GM12892 (cell line): ENCODE measurements around the gene TNS3.

Experiments used
- DNase-seq: peaks from one replicate; pipeline ENCODE4 v3.0.0; 2011; ENCODE audit not compliant: insufficient read length
- FAIRE-seq: peaks from 2 replicates; lab custom pipeline; 2011; peaks lifted over from hg19 to GRCh38; lab: Jason Lieb, UNC
- POLR2A ChIP-seq: IDR thresholded peaks from 2 replicates; pipeline ENCODE4 v1.6.1; 2011; ENCODE audit warnings: low read depth, low read length, control low read depth
- POLR2AphosphoS5 ChIP-seq: IDR thresholded peaks from 2 replicates; pipeline ENCODE4 v1.6.1; 2011; ENCODE audit warnings: low read depth, low read length, control low read depth
- TAF1 ChIP-seq: IDR thresholded peaks from 2 replicates; pipeline ENCODE4 v1.6.1; 2011; ENCODE audit warnings: low read depth, mild to moderate bottlenecking, control low read depth, low read length, borderline replicate concordance

Gene TNS3

GRCh38 chr7:47394216-47394615 lies 187.7 kb downstream of the TNS3 start:
- TF ChIP-seq TAF1 (no peak), POLR2AphosphoS5 (no peak), POLR2A (no peak)
- DNase-seq (no peak), FAIRE-seq (no peak)

GRCh38 chr7:47393406-47393805 lies 188.5 kb downstream of the TNS3 start:
- TF ChIP-seq POLR2AphosphoS5 (no peak), TAF1 (no peak), POLR2A (no peak)
- FAIRE-seq (no peak), DNase-seq (no peak)

- DNase-seq (no peak), FAIRE-seq (no peak)
- TF ChIP-seq POLR2A (no peak), TAF1 (no peak)
Measured at GRCh38 chr7:47392241-47392759, 189.6 kb downstream of the TNS3 start.

GRCh38 chr7:47391726-47392125 lies 190.2 kb downstream of the TNS3 start:
- TF ChIP-seq TAF1 (no peak), POLR2AphosphoS5 (no peak), POLR2A (no peak)
- FAIRE-seq (no peak), DNase-seq (no peak)

GRCh38 chr7:47390914-47391313 lies 191.0 kb downstream of the TNS3 start:
- TF ChIP-seq TAF1 (no peak), POLR2AphosphoS5 (no peak), POLR2A (no peak)
- FAIRE-seq (no peak), DNase-seq (no peak)

- FAIRE-seq (no peak), DNase-seq (no peak)
- TF ChIP-seq POLR2AphosphoS5: no peak
Measured at GRCh38 chr7:47389923-47390630, 191.8 kb downstream of the TNS3 start.

- DNase-seq (no peak), FAIRE-seq (no peak)
- TF ChIP-seq TAF1: no peak
- no peak for TF ChIP-seq POLR2AphosphoS5
- TF ChIP-seq POLR2A: no peak
Measured at GRCh38 chr7:47389171-47389922, 192.6 kb downstream of the TNS3 start.

GRCh38 chr7:47387506-47387905 lies 194.4 kb downstream of the TNS3 start:
- FAIRE-seq: no peak
- no peak for TF ChIP-seq POLR2A
- no peak for TF ChIP-seq TAF1
- TF ChIP-seq POLR2AphosphoS5: no peak
- no peak for DNase-seq

GRCh38 chr7:47386273-47386835 lies 195.6 kb downstream of the TNS3 start:
- no peak for FAIRE-seq
- TF ChIP-seq TAF1 (no peak), POLR2AphosphoS5 (no peak), POLR2A (no peak)
- no peak for DNase-seq

GRCh38 chr7:47385536-47386125 lies 196.3 kb downstream of the TNS3 start:
- no peak for FAIRE-seq
- DNase-seq: no peak

More at GRCh38 chr7:47385536-47386125, 196.3 kb downstream of the TNS3 start:
- no peak for TF ChIP-seq TAF1
- TF ChIP-seq POLR2AphosphoS5: no peak
- TF ChIP-seq POLR2A: no peak
